Measurements from ENCODE around the gene ERC2.

ERC2 gene

GRCh38 chr3:56189536-56189935, 278.7 kb downstream of the ERC2 start:
- no peak for DNase-seq (ENCODE audit: low read depth in 2 of 2)

GRCh38 chr3:56188201-56188600, 280.1 kb downstream of the ERC2 start:
- DNase-seq (ENCODE audit: low read depth in 2 of 2): no peak

GRCh38 chr3:56187051-56187450, 281.2 kb downstream of the ERC2 start:
- no peak for DNase-seq (ENCODE audit: low read depth in 2 of 2)

- no peak for DNase-seq (ENCODE audit: low read depth in 2 of 2)
These were observed 282.4 kb downstream of the ERC2 start for GRCh38 chr3:56185827-56186226.

GRCh38 chr3:56183529-56183928, 284.7 kb downstream of the ERC2 start:
- DNase-seq (ENCODE audit: low read depth in 2 of 2): no peak

- no peak for DNase-seq (ENCODE audit: low read depth in 2 of 2)
These were observed 287.8 kb downstream of the ERC2 start for GRCh38 chr3:56180433-56180832.

GRCh38 chr3:56173601-56174000, 294.7 kb downstream of the ERC2 start:
- no peak for DNase-seq (ENCODE audit: low read depth in 2 of 2)

- no peak for DNase-seq (ENCODE audit: low read depth in 2 of 2)
These were observed 303.8 kb downstream of the ERC2 start for GRCh38 chr3:56164436-56164835.

- DNase-seq (ENCODE audit: low read depth in 2 of 2): no peak
These were observed 310.4 kb downstream of the ERC2 start for GRCh38 chr3:56157693-56158362.

- no peak for DNase-seq (ENCODE audit: low read depth in 2 of 2)
These were observed 314.0 kb downstream of the ERC2 start for GRCh38 chr3:56154297-56154696.

GRCh38 chr3:56147354-56147753, 320.9 kb downstream of the ERC2 start:
- DNase-seq (ENCODE audit: low read depth in 2 of 2): no peak

- DNase-seq (ENCODE audit: low read depth in 2 of 2): no peak
These were observed 322.9 kb downstream of the ERC2 start for GRCh38 chr3:56145410-56145809.

- no peak for DNase-seq (ENCODE audit: low read depth in 2 of 2)
These were observed 323.5 kb downstream of the ERC2 start for GRCh38 chr3:56144805-56145204.

- no peak for DNase-seq (ENCODE audit: low read depth in 2 of 2)
These were observed 330.9 kb downstream of the ERC2 start for GRCh38 chr3:56137415-56137814.

GRCh38 chr3:56136514-56136913, 331.8 kb downstream of the ERC2 start:
- DNase-seq (ENCODE audit: low read depth in 2 of 2): no peak

- no peak for DNase-seq (ENCODE audit: low read depth in 2 of 2)
These were observed 332.3 kb downstream of the ERC2 start for GRCh38 chr3:56135941-56136340.

- DNase-seq (ENCODE audit: low read depth in 2 of 2): no peak
These were observed 334.8 kb downstream of the ERC2 start for GRCh38 chr3:56133423-56133822.

- DNase-seq (ENCODE audit: low read depth in 2 of 2): no peak
These were observed 335.5 kb downstream of the ERC2 start for GRCh38 chr3:56132762-56133161.

- no peak for DNase-seq (ENCODE audit: low read depth in 2 of 2)
These were observed 336.2 kb downstream of the ERC2 start for GRCh38 chr3:56131974-56132590.

- DNase-seq (ENCODE audit: low read depth in 2 of 2): no peak
These were observed 338.2 kb downstream of the ERC2 start for GRCh38 chr3:56130036-56130435.

- no peak for DNase-seq (ENCODE audit: low read depth in 2 of 2)
These were observed 341.6 kb downstream of the ERC2 start for GRCh38 chr3:56126632-56127031.

GRCh38 chr3:56125358-56126005, 342.8 kb downstream of the ERC2 start:
- no peak for DNase-seq (ENCODE audit: low read depth in 2 of 2)

- no peak for DNase-seq (ENCODE audit: low read depth in 2 of 2)
These were observed 343.7 kb downstream of the ERC2 start for GRCh38 chr3:56124546-56124945.

Data from stimulated activated CD4-positive, alpha-beta T cell treated with anti-CD3 and anti-CD28 coated beads, Interleukin-1b, Interleukin-23, amount 100 ng/mL, for 1 hour (primary cell).